Large intestine (tissue), 3 donors: ENCODE data around the gene SLC16A3. TPM values are rescaled to one million over a fixed set of nuclear protein-coding genes. Genes with fewer than 3 reads are reported as not detected.

Source experiments
- DNase-seq, 2 donors: peaks; one replicate each; pipeline versions ENCODE4 v3.0.0 to v3.0.0-alpha.2; 2013
- H3K27ac ChIP-seq: one replicate; pipeline ENCODE4 v1.5.1; 2013; ENCODE audit warnings: low read length
- H3K27me3 ChIP-seq: 2 replicates; pipeline ENCODE4 v1.6.1; 2013; ENCODE audit warnings: low read length; ENCODE audit not compliant: control insufficient read depth, insufficient read depth
- H3K36me3 ChIP-seq: 2 replicates; pipeline ENCODE4 v1.6.1; 2013; ENCODE audit warnings: low read length; ENCODE audit not compliant: control insufficient read depth, insufficient read depth
- H3K4me1 ChIP-seq: one replicate; pipeline ENCODE4 v1.6.1; 2013; ENCODE audit warnings: low read length; ENCODE audit not compliant: control insufficient read depth, insufficient read depth
- H3K4me3 ChIP-seq: one replicate; pipeline ENCODE4 v1.5.1; 2013; ENCODE audit warnings: low read length
- H3K9me3 ChIP-seq: one replicate; pipeline ENCODE4 v1.6.1; 2013; ENCODE audit warnings: mild to moderate bottlenecking, low read depth, low read length, moderate library complexity; ENCODE audit not compliant: control insufficient read depth
- WGBS: methylation state at CpG from one replicate; pipeline ENCODE4 v1.1.5; 2013; ENCODE audit warnings: low lambda C conversion rate; ENCODE audit not compliant: insufficient coverage; 5-methylcytosine and 5-hydroxymethylcytosine counted together
- polyA plus RNA-seq: library from polyadenylated mRNA; unstranded; fragments of 120-200 nt; gene quantifications from one replicate; pipeline ENCODE4 v1.2.1, GENCODE V29; 2013

SLC16A3 gene
- polyA plus RNA-seq, 1 donor: 19.5 TPM

DNA sequence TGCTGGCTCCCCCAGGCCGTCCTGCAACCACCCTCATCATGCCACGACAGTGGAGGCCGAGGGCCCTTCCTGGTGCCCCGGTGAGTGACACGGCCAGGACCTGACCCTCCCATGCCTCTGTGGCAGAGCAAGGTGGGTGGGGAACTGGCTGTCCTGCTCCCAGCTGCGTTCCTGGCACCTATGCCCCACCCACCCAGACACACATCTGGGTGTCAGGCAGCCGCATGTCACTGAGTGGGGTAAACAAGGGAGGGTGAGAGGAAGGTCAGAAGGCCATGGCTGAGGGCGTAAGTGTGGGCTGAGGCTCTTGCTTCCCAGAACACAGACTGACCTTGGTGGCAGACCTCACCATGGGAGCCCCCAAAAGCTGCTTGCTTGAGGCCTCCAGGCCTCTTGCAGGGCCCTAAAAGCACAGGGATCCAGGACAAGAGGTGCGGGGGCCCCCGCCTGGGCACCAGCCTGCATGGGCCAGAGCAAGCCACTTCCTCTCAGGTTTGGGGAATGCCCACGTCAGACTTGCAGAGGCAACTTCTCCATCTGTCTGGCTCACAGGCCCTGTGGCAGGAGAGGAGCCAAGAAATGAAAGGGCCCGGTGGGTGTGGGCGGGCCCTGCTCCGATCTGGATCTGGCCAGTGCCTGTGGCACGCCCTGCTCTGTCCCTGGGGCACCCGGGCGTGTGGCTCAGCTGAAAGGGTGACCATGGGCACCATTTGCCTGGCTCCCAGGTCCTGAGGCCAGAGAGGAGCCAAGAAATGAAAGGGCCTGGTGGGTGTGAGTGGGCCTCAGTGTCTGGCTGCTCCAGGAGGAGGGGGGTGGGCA lies 12.3 kb upstream of the SLC16A3 start:
- no peak for DNase-seq
- Histone ChIP-seq H3K9me3 (no peaks in the 10 kb centered on the region), H3K27me3 (no peaks in the 10 kb centered on the region), H3K27ac (no peak overlapping the region), H3K36me3 (no peaks in the 10 kb centered on the region), H3K4me1 (no peaks in the 10 kb centered on the region), H3K4me3 (no peak overlapping the region)
- whole genome bisulfite sequencing: no CpG with 5 or more reads among the region's 17 CpGs

DNA sequence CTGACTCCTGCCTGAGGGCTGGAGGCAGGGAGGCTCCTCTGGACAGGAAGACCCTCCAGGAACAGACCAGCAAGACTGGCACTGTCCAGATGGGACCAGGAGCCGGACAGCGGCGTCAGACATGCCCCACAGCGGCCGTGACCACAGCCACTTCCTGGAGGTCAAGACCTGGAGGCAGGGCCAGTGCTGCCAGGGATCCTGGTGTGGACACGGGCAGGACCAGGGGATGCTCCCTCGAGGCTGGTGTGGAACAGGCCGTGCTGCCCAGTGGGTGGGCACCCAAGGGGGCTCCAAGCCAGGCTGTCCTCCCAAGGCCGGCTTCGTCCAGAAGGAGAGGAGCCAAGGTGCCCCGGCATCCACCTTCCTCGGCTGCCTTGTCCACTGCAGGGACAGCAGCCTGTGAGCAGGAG lies 11.7 kb upstream of the SLC16A3 start:
- no peaks in the 10 kb centered on the region for H3K27me3 ChIP-seq
- no CpG with 5 or more reads among the region's 12 CpGs for WGBS
- H3K27ac ChIP-seq: no peak overlapping the region
- no peaks in the 10 kb centered on the region for H3K9me3 ChIP-seq
- H3K4me1 ChIP-seq: no peaks in the 10 kb centered on the region
- no peak overlapping the region for H3K4me3 ChIP-seq
- no peak for DNase-seq
- H3K36me3 ChIP-seq: no peaks in the 10 kb centered on the region

DNA sequence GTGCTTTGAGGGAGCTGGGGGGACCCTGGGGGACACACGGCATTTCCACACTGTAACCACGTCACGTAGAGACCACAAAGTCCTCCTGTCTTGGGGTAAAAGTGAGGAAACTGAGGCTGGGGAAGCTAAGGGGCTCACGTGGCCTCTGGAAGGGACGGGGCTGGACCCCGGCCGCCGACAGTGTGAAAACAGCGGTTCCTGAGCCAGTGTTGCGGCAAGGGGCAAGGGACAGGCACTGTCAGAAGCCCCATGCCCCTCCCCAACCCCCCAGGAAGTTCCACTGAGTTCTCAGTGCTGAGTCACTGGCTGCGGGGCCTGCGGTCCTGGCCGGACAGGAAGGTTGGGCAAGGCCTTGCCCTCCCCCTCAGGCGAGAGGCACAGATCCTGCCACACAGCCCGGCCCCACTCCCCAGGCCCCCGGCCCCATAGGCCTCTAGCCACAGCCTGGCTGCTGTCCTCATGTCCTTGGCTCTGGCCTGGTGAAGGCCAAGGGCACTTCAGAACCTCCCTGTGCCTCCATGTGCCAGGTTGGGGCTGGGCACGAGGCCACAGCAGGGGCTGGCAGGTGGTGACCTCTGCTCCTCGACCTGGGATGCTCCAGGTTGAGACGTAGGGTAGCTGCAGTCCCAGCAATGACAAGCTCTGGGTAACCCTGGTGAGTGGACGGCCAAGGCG lies 11.2 kb upstream of the SLC16A3 start:
- Histone ChIP-seq H3K4me3 (no peak overlapping the region), H3K27me3 (no peaks in the 10 kb centered on the region), H3K9me3 (no peaks in the 10 kb centered on the region), H3K4me1 (no peaks in the 10 kb centered on the region), H3K36me3 (no peaks in the 10 kb centered on the region), H3K27ac (no peak overlapping the region)
- no CpG with 5 or more reads among the region's 21 CpGs for WGBS
- no peak for DNase-seq

DNA sequence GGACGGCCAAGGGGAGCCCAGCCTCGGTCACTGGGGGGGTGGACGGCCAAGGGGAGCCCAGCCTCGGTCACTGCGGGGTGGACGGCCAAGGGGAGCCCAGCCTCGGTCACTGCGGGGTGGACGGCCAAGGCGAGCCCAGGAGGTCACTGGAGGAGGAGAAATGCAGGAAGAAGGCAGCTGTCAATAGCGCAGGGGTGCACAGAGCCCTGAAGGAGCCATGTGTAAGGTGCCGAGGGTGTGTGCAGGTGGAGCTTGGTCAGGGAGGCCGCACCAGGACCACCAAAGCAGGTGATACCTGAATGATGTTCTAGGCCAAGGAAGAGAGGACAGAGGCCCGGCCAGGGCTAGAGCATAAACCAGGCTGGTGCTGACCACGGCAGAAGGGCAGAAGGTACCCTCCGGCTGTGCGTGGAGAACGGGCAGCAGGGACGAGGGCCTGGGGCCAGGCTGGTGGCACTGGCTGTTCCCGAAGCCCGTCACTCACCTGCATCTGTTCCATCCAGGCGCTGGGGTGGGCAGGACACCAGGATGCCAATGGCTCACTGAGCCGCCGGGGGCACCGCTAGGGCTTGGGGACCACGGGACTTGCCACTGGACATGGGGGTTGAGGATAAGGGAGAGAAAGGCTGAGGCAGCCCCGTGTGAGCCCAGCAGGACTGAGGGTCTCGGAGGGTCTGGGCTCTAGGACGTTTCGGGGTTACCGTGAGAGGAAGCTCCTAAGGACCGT lies 10.3 kb upstream of the SLC16A3 start:
- Histone ChIP-seq H3K27ac (no peak overlapping the region), H3K4me1 (no peaks in the 10 kb centered on the region), H3K27me3 (no peaks in the 10 kb centered on the region), H3K4me3 (no peak overlapping the region), H3K9me3 (no peaks in the 10 kb centered on the region), H3K36me3 (no peaks in the 10 kb centered on the region)
- 100% methylated on average over 1 of the region's 32 CpGs for WGBS
- DNase-seq: no peak

DNA sequence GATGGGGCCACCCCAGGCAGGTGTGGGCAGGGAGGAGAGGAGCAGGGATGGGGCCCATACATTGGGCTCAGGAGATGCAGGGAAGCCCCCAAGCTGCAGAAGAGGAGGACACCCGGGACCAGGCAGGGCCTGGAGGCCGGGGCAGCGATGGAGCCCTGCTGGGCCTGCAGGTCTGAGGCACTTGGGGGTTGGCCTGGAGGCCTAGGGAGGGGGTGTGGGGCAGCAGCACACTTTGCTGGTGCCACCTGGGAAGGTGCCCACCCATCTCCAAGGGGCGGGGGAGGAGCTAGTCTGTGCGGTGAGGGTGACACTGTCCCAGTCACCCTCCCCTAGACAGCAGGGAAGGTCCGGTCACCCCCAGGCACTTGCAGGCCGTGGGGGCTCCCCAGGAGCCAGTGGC lies 9.8 kb upstream of the SLC16A3 start:
- Histone ChIP-seq H3K4me1 (no peaks in the 10 kb centered on the region), H3K4me3 (no peak overlapping the region), H3K27me3 (no peaks in the 10 kb centered on the region), H3K9me3 (no peaks in the 10 kb centered on the region), H3K36me3 (no peaks in the 10 kb centered on the region), H3K27ac (no peak overlapping the region)
- DNase-seq: no peak
- no CpG with 5 or more reads among the region's 7 CpGs for WGBS

GRCh38 chr17:82219753-82220709 lies 8.8 kb upstream of the SLC16A3 start:
- H3K9me3 ChIP-seq: peaks cover 3% of the 10 kb centered on the region
- no CpG with 5 or more reads among the region's 11 CpGs for WGBS
- no peak overlapping the region for H3K27ac ChIP-seq
- no peaks in the 10 kb centered on the region for H3K4me1 ChIP-seq
- DNase-seq: no peak
- no peaks in the 10 kb centered on the region for H3K36me3 ChIP-seq
- no peak overlapping the region for H3K4me3 ChIP-seq
- no peaks in the 10 kb centered on the region for H3K27me3 ChIP-seq

DNA sequence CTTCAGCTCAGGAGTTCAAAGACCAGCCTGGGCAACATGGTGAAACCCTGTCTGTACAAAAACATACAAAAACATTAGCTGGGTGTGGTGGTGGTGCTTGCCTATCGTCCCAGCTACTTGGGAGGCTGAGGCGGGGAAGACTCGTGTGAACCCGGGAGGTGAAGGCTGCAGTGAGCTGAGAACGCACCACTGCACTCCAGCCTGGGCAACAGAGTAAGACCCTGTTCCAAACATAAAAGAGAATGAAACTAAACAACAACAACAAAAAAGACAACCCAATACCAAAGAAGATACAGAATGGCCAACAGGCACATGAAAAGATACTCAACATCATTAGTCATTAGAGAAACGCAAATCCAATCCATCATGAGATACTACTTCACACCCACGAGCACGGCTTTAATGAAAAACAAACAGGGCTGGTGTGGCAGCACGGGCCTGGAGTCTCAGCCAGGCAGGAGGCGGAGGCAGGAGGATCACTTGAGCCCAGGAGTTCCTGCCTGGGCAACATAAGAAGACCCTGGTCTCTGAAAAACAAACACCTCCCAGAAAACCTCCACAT lies 7.4 kb upstream of the SLC16A3 start:
- Histone ChIP-seq H3K4me3 (no peak overlapping the region), H3K27ac (no peak overlapping the region), H3K4me1 (no peaks in the 10 kb centered on the region), H3K27me3 (no peaks in the 10 kb centered on the region), H3K9me3 (peaks cover 3% of the 10 kb centered on the region), H3K36me3 (no peaks in the 10 kb centered on the region)
- DNase-seq: no peak
- no CpG with 5 or more reads among the region's 10 CpGs for WGBS

DNA sequence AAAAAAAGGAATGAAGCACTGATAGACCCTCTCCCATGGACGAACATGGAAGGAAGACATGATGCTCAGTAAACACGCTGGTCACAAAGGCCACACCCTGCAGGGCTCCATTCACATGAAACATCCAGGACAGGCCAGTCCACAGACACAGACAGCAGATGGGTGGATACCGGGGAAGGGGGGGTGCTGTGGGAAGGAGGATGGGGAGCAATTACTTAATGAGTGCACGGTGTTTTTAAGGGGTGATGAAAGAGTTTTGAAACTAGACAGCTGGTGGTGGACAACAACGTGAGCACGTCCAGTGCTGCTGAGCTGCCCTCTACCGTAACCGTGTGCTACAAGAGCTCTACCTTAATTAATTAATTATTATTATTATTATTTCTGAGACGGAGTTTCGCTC lies 6.0 kb upstream of the SLC16A3 start:
- H3K27ac ChIP-seq: no peak overlapping the region
- DNase-seq: no peak
- WGBS: no CpG with 5 or more reads among the region's 10 CpGs
- no peaks in the 10 kb centered on the region for H3K27me3 ChIP-seq
- H3K9me3 ChIP-seq: peaks cover 3% of the 10 kb centered on the region
- H3K4me1 ChIP-seq: peaks cover 1% of the 10 kb centered on the region
- no peak overlapping the region for H3K4me3 ChIP-seq
- H3K36me3 ChIP-seq: no peaks in the 10 kb centered on the region

DNA sequence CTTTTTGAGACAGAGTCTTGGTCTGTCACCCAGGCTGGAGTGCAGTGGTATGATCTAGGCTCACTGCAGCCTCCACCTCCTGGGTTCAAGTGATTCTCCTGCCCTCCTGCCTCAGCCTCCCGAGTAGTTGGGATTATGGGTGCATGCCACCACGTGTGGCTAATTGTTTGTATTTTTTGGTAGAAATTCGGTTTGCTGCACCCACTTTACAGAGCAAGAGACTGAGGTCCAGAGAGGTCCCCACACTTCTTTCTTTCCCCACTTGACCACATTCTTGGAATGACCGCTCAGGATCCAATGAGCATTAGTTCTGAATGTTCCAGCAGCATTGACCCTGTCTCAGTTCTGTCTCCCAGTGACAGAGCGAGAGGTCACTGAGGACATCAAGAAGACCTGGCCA lies 5.3 kb upstream of the SLC16A3 start:
- Histone ChIP-seq H3K27ac (no peak overlapping the region), H3K36me3 (no peaks in the 10 kb centered on the region), H3K9me3 (peaks cover 3% of the 10 kb centered on the region), H3K27me3 (peaks cover 6% of the 10 kb centered on the region), H3K4me1 (peaks cover 4% of the 10 kb centered on the region), H3K4me3 (no peak overlapping the region)
- no peak for DNase-seq
- WGBS: no CpG with 5 or more reads among the region's 5 CpGs
